Neural crest cell (in vitro differentiated cells): Measurements from ENCODE around the gene ELMO1. TPM values are rescaled to one million over a fixed set of nuclear protein-coding genes. Genes with fewer than 3 reads are reported as not detected.

Experiments
- DNase-seq: peaks from one replicate; pipeline ENCODE4 v3.0.0; 2021; ENCODE audit warnings: low read depth, mixed read lengths, low spot score
- H3K27ac Mint-ChIP-seq: one replicate; pipeline ENCODE4 v1.8.0; 2021; ENCODE audit warnings: mild to moderate bottlenecking, mixed read lengths; ENCODE audit not compliant: unreplicated experiment
- H3K27me3 Mint-ChIP-seq: 2 replicates; pipeline ENCODE4 v1.8.0; 2021; ENCODE audit warnings: low read depth, mild to moderate bottlenecking, mixed read lengths
- H3K36me3 Mint-ChIP-seq: 2 replicates; pipeline ENCODE4 v1.8.0; 2021; ENCODE audit warnings: low read depth, mild to moderate bottlenecking, mixed read lengths
- H3K4me1 Mint-ChIP-seq: 2 replicates; pipeline ENCODE4 v1.8.0; 2021; ENCODE audit warnings: mixed read lengths
- H3K4me3 Mint-ChIP-seq: one replicate; pipeline ENCODE4 v1.8.0; 2021; ENCODE audit warnings: mild to moderate bottlenecking, mixed read lengths
- H3K9me3 Mint-ChIP-seq: 2 replicates; pipeline ENCODE4 v1.8.0; 2021; ENCODE audit warnings: mixed read lengths
- CTCF ChIP-seq: fragments of 200-600 bp; sonication (generic); conservative IDR thresholded peaks from 2 replicates; pipeline ENCODE4 v1.5.0; 2021; ENCODE audit warnings: antibody characterized with exemption, mild to moderate bottlenecking
- total RNA-seq: library from RNA; stranded (reverse); gene quantifications from 2 replicates; pipeline ENCODE4 v1.2.1, GENCODE V29; 2021

Gene ELMO1
- total RNA-seq, 1 donor from 2014 or later = 7.4 TPM

GRCh38 chr7:36847946-36848345, 600.7 kb downstream of the ELMO1 start:
- H3K4me1 Mint-ChIP-seq = no peaks in the 10 kb centered on the region
- H3K27me3 Mint-ChIP-seq = no peaks in the 10 kb centered on the region
- H3K36me3 Mint-ChIP-seq = peaks cover 21% of the 10 kb centered on the region
- TF ChIP-seq CTCF = no peak
- peaks cover 6% of the 10 kb centered on the region for H3K9me3 Mint-ChIP-seq
- H3K4me3 Mint-ChIP-seq = no peak overlapping the region
- DNase-seq = no peak
- no peak overlapping the region for H3K27ac Mint-ChIP-seq

DNA sequence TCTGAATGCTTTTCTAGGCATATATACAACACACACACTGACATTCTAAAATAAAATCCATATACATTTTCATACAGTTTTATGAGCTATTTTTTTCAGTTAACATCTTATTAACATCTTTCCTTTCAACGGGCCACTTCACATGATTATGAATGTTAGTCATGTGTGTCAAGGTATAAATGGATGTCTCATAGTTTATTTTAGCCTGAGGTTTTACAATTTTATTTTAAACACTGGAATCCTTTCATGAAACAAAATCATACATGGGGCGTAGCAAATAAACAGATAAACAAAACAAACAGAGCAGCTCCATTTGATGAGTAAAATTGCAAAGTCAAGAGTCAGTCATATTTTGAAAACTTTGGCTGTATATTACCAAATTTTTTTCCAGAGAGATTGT, 604.3 kb downstream of the ELMO1 start:
- Mint-ChIP-seq H3K36me3 (peaks cover 16% of the 10 kb centered on the region), H3K27me3 (no peaks in the 10 kb centered on the region), H3K4me1 (no peaks in the 10 kb centered on the region), H3K27ac (no peak overlapping the region), H3K9me3 (peaks cover 6% of the 10 kb centered on the region), H3K4me3 (no peak overlapping the region)
- DNase-seq = no peak
- no peak for TF ChIP-seq CTCF

- Mint-ChIP-seq H3K36me3 (peaks cover 3% of the 10 kb centered on the region), H3K27me3 (no peaks in the 10 kb centered on the region), H3K4me1 (no peaks in the 10 kb centered on the region), H3K27ac (peak overlapping the region; percentile 9), H3K9me3 (no peaks in the 10 kb centered on the region), H3K4me3 (no peak overlapping the region)
- DNase-seq = no peak
- no peak for TF ChIP-seq CTCF
Observed at GRCh38 chr7:36840904-36841303, 607.8 kb downstream of the ELMO1 start.

DNA sequence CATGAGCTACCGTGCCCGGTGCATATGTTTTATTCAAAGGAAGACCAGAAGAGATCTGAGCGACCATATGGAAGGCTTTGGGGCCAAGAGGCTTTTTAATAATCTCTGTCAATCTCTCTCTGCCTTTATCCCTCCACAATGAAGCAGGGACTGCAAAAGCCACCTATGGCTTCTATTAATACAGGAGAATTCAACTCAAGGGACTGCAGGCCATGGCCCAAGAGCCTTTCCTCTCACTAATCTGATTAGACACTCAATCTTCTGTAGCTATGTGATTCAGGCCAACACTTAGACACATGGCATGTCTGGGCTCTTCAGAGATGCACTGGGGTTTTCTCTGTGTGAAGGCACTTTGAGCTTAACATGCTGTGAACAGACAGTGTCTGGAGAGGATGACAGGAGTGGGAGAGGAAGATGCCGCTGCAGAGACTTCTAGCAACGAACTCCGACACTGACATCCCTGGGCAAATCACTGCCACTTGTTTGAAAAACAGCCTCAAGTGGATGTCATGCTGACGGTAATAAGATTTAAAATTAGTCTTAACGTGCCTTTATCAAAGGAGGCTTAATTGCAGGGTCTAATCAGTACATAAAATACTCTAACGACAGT, 609.9 kb downstream of the ELMO1 start:
- TF ChIP-seq CTCF = no peak
- no peak overlapping the region for H3K4me3 Mint-ChIP-seq
- H3K27ac Mint-ChIP-seq = no peak overlapping the region
- DNase-seq = no peak
- H3K9me3 Mint-ChIP-seq = no peaks in the 10 kb centered on the region
- H3K27me3 Mint-ChIP-seq = no peaks in the 10 kb centered on the region
- H3K36me3 Mint-ChIP-seq = peaks cover 3% of the 10 kb centered on the region
- H3K4me1 Mint-ChIP-seq = no peaks in the 10 kb centered on the region

- no peak for TF ChIP-seq CTCF
- Mint-ChIP-seq H3K27ac (no peak overlapping the region), H3K27me3 (no peaks in the 10 kb centered on the region), H3K4me1 (no peaks in the 10 kb centered on the region), H3K9me3 (peaks cover 5% of the 10 kb centered on the region), H3K36me3 (no peaks in the 10 kb centered on the region), H3K4me3 (no peak overlapping the region)
- DNase-seq = no peak
Observed at GRCh38 chr7:36831049-36831448, 617.6 kb downstream of the ELMO1 start.
